Activated CD4-positive, CD25-positive, alpha-beta regulatory T cell treated with anti-CD3 and anti-CD28 coated beads, Interleukin-2, amount 50 U/mL, for 24 hours (primary cell): Measurements from ENCODE around the gene MARK4.

ENCODE experiments used
- ATAC-seq, 2 donors: fragments of 150-1000 bp; cut with Tn5 transposase; one replicate each; pipeline ENCODE4 v1.10.0; 2021; ENCODE audit warnings: mild to moderate bottlenecking in 1 of 2, moderate library complexity in 1 of 2

MARK4 gene

GRCh38 chr19:45344621-45345505, 93.8 kb downstream of the MARK4 start:
- no peak for ATAC-seq

GRCh38 chr19:45345506-45345860, 94.4 kb downstream of the MARK4 start:
- ATAC-seq, result no peak

DNA sequence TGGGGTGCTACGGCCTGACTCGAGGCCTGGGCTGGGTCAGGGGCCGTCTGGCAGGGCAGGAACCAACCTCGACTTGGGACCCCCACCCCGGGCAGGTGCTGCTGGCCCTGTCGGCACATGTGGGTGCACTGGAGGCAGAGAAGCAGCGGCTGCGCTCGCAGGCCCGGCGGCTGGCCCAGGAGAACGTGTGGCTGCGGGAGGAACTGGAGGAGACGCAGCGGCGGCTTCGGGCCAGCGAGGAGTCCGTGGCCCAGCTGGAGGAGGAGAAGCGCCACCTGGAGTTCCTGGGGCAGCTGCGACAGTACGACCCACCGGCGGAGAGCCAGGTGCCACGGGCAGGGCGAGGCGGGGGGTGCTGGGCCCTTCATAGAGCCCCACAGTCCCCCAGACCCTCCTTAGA, 95.4 kb downstream of the MARK4 start:
- no peak for ATAC-seq

GRCh38 chr19:45347570-45348366, 96.7 kb downstream of the MARK4 start:
- ATAC-seq, result no peak

GRCh38 chr19:45348367-45349125, 97.5 kb downstream of the MARK4 start:
- no peak for ATAC-seq

GRCh38 chr19:45349126-45349415, 98.0 kb downstream of the MARK4 start:
- ATAC-seq, result no peak

DNA sequence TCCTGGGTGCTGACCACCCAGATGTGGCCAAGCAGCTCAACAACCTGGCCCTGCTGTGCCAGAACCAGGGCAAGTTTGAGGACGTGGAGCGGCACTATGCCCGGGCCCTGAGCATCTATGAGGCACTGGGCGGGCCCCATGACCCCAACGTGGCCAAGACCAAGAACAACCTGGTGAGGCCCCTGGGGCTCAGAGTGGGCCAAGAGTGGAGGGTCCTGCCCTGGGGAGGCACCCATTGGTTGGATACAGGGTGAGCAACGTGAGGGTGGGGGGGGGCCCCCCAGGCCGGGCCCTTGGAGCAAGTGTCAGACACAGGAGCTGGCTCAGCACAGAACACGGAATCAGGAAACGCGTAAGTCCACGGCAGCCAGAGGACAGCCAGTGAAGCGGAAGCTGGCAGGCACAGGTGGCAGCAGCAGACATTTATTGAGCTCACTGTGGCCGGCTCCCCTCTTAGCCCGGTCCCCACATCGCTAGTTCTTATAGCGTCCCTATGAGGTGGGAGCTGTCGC, 98.4 kb downstream of the MARK4 start:
- ATAC-seq, result no peak

- ATAC-seq, result no peak
These were observed 99.5 kb downstream of the MARK4 start for GRCh38 chr19:45350477-45351058.

DNA sequence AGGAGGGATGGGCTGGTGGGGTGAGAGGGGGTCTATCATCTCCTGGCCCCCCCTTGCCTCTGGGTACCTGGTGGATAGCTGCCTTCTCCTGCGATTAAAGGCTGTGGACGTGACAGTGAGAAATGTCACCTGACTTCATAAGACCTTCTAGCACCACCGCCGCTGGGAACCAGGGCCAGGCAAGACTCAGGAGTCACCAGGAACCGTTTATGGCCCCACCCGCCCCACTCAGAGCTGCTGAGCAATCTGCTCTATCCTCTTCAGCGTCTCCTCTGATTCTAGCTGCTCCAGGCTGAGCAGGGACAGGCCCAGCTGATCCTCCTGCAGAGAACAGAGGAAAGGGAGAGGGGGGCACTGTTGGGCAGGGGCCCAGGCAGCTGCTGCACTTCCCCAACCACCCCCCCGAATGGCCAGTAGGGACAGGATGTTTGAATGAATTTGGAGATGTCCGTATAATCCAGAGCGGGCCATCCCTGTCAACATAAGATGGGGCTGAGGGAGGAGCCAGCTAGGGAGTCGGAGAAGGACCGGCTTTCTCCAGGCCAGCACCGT, 100.4 kb downstream of the MARK4 start:
- no peak for ATAC-seq

DNA sequence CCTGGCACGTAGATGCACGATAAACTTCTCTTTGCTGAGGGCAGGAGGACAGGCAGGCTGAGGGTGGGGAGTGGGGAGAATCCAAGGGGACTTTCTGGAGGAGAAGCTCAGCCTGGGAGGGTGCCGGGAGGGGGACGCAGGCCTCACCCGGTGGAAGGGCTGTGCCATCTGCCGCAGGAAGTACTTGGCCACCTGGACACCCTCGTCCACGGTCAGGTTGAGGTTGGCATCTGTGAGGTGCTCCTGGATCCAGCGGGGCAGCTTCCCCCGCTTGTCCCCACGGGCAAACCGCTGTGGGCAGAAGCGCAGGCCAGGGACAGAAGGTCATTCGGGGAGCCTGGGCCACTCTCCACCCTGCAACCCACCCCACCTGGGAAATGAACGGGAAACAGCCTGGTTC, 101.0 kb downstream of the MARK4 start:
- ATAC-seq, result no peak

DNA sequence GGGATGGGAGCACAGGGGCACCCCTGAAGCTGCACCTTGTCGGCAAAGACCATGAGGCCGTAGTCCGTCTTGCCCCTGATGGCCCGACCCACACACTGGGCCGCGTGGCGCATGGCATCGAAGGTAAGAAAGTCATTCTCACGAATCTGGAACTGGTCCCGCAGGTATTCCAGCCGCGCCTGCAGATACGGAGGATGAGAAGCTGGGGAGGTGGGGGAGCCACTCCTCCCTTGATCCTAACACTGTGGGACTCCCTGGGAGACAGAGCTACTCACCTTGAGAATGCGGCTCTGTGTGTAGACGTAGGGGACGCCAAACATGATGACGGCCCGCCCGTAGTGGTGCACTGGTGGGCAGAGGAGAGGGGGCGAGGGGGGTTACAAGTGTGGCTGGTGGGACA, 101.4 kb downstream of the MARK4 start:
- ATAC-seq, result no peak

GRCh38 chr19:45352914-45353796, 102.1 kb downstream of the MARK4 start:
- ATAC-seq, result peak in 1 of 2 donors; percentile 10

- no peak for ATAC-seq
These were observed 103.3 kb downstream of the MARK4 start for GRCh38 chr19:45354241-45354842.
